GM12878 (cell line): ENCODE results near the gene STKLD1. TPM values are rescaled to one million over a fixed set of nuclear protein-coding genes. Genes with fewer than 3 reads are reported as not detected.

Source experiments
- ATAC-seq: fragments of 200-7000 bp; cut with Tn5 transposase; 3 replicates; pipeline ENCODE4 v1.9.1; 2020; ENCODE audit warnings: mild to moderate bottlenecking, moderate library complexity
- BruUV-seq: library from RNA; stranded (reverse); fragments of 400-500 nt; replicated peaks from 2 replicates; lab custom pipeline; 2021; lab: Mats Ljungman, UMichigan
- CTCF ChIA-PET: fragments of 300-600 bp; sonication (Branson Sonifier 250); formaldehyde crosslinking; extraction: SDS; loops from one replicate; lab custom pipeline; 2021; ENCODE audit warnings: inconsistent platforms; lab: Yijun Ruan, JAX
- POLR2A ChIA-PET: fragments of 350-600 bp; formaldehyde crosslinking; extraction: SDS; loops from one replicate; lab custom pipeline; 2021; ENCODE audit warnings: inconsistent platforms; lab: Charles Lee
- RAD21 ChIA-PET: fragments of 300-600 bp; sonication (Branson Sonifier 250); formaldehyde crosslinking; loops from one replicate; lab custom pipeline; 2023; ENCODE audit warnings: antibody characterized with exemption; ENCODE audit not compliant: unreplicated experiment; lab: Charles Lee
- SMC1A ChIA-PET: fragments of 300-600 bp; sonication (Branson Sonifier 250); formaldehyde crosslinking; loops from one replicate; lab custom pipeline; 2023; ENCODE audit not compliant: unreplicated experiment, uncharacterized antibody; lab: Charles Lee
- DNase-seq: peaks from one replicate; pipeline ENCODE4 v3.0.0-alpha.2; 2011; ENCODE audit warnings: low read depth, low spot score
- FAIRE-seq: peaks from 3 replicates; lab custom pipeline; 2011; peaks lifted over from hg19 to GRCh38; lab: Jason Lieb, UNC
- H2AFZ ChIP-seq: 2 replicates; pipeline ENCODE4 v1.6.0; 2011; ENCODE audit warnings: low read depth, low read length, control low read depth; ENCODE audit not compliant: control insufficient read depth
- H3K27ac ChIP-seq: 2 replicates; pipeline ENCODE4 v1.5.1; 2011; ENCODE audit warnings: control low read depth; ENCODE audit not compliant: control insufficient read depth, insufficient read depth
- H3K27me3 ChIP-seq, 2 experiments: replicated peaks in 1 of 2; 2 replicates each; pipeline versions ENCODE4 v1.6.0 to v1.6.1; 2011; ENCODE audit warnings: low read length in 1 of 2; ENCODE audit not compliant: control insufficient read depth in 2 of 2, insufficient read depth in 2 of 2
- H3K36me3 ChIP-seq, 2 experiments: 2 replicates each; pipeline ENCODE4 v1.5.1; 2011; ENCODE audit warnings: low read length in 1 of 2; ENCODE audit not compliant: control insufficient read depth in 2 of 2, insufficient read depth in 2 of 2
- H3K4me1 ChIP-seq: 2 replicates; pipeline ENCODE4 v1.6.1; 2011; ENCODE audit warnings: mild to moderate bottlenecking, low read length, moderate library complexity, mixed read lengths; ENCODE audit not compliant: control insufficient read depth, insufficient read depth
- H3K4me2 ChIP-seq: 2 replicates; pipeline ENCODE4 v1.6.0; 2011; ENCODE audit warnings: control low read depth; ENCODE audit not compliant: control insufficient read depth, insufficient read depth
- H3K4me3 ChIP-seq: fragments of 200-600 bp; sonication (generic); 2 replicates; pipeline ENCODE4 v1.5.1; 2016
- H3K79me2 ChIP-seq: 2 replicates; pipeline ENCODE4 v1.6.0; 2011; ENCODE audit warnings: low read length; ENCODE audit not compliant: control insufficient read depth, insufficient read depth
- H3K9ac ChIP-seq: 2 replicates; pipeline ENCODE4 v1.8.0; 2011; ENCODE audit warnings: low read length, control low read depth, mixed read lengths; ENCODE audit not compliant: control insufficient read depth, insufficient read depth
- H3K9me3 ChIP-seq: replicated peaks from 3 replicates; pipeline ENCODE4 v1.5.1; 2011; ENCODE audit warnings: mild to moderate bottlenecking, low read length; ENCODE audit not compliant: control insufficient read depth, insufficient read depth
- H4K20me1 ChIP-seq: 2 replicates; pipeline ENCODE4 v1.6.0; 2011; ENCODE audit not compliant: control insufficient read depth, insufficient read depth
- ASH2L ChIP-seq: fragments of 300-600, 200-600 bp; sonication (generic); IDR thresholded peaks from 2 replicates; pipeline ENCODE4 v1.6.1; 2017; ENCODE audit warnings: low read depth, mild to moderate bottlenecking, borderline replicate concordance
- BACH1 ChIP-seq: fragments of 450-650 bp; IDR thresholded peaks from 2 replicates; pipeline ENCODE4 v1.6.1; 2017; ENCODE audit warnings: mild to moderate bottlenecking, borderline replicate concordance
- CBX3 ChIP-seq: fragments of 200-600 bp; sonication (generic); IDR thresholded peaks from 2 replicates; pipeline ENCODE4 v1.6.1; 2016; ENCODE audit warnings: low read depth, borderline replicate concordance
- CREM ChIP-seq: IDR thresholded peaks from 2 replicates; pipeline ENCODE4 v1.6.1; 2014; ENCODE audit warnings: antibody characterized with exemption, low read depth
- DPF2 ChIP-seq: fragments of 450-650 bp; IDR thresholded peaks from 2 replicates; pipeline ENCODE4 v1.6.1; 2017; ENCODE audit warnings: mild to moderate bottlenecking
- EZH2 ChIP-seq: IDR thresholded peaks from 2 replicates; pipeline ENCODE4 v1.6.1; 2012; ENCODE audit warnings: low read depth, mild to moderate bottlenecking, control low read depth, inconsistent platforms, low read length, borderline replicate concordance; ENCODE audit not compliant: control insufficient read depth
- KDM1A ChIP-seq: fragments of 200-600 bp; sonication (generic); IDR thresholded peaks from 2 replicates; pipeline ENCODE4 v1.6.1; 2016; ENCODE audit warnings: borderline replicate concordance
- NFIC ChIP-seq: IDR thresholded peaks from 2 replicates; pipeline ENCODE4 v1.6.1; 2012; ENCODE audit warnings: low read depth, mild to moderate bottlenecking, inconsistent platforms, low read length, moderate library complexity
- STAT3 ChIP-seq: IDR thresholded peaks from 2 replicates; pipeline ENCODE4 v1.6.1; 2011; ENCODE audit warnings: low read depth, low read length, improper control_type of control experiment
- TAF1 ChIP-seq: IDR thresholded peaks from 2 replicates; pipeline ENCODE4 v1.6.1; 2011; ENCODE audit warnings: mild to moderate bottlenecking, low read depth, low read length, borderline replicate concordance
- YY1 ChIP-seq: IDR thresholded peaks from 2 replicates; pipeline ENCODE4 v1.6.1; 2011; ENCODE audit warnings: low read depth, mild to moderate bottlenecking, low read length
- WGBS: methylation state at CpG from one replicate; pipeline ENCODE4 v1.1.6; 2016; ENCODE audit warnings: low lambda C conversion rate; ENCODE audit not compliant: insufficient replicate concordance, insufficient coverage; ENCODE audit errors: missing lambda C conversion rate; 5-methylcytosine and 5-hydroxymethylcytosine counted together
- in situ Hi-C: fragments of 300-500 bp; cut with MboI; formaldehyde crosslinking; loops from 9 replicates; pipeline ENCODE4 v1.14.3; 2018; ENCODE audit warnings: mixed read lengths
- intact Hi-C: fragments of 100-400 bp; cut with micrococcal nuclease; formaldehyde crosslinking; loops from one replicate; pipeline ENCODE4 v1.14.2; 2022; ENCODE audit not compliant: unreplicated experiment
- polyA plus RNA-seq, 11 experiments: library from polyadenylated mRNA; depleted of rRNA in 4 of 11; unstranded in 6 of 11; stranded (reverse) in 5 of 11; fragments of >200 nt; fragmentation: Nextera tagmentation in 4 of 11; fragmentation: Illumina TruSeq in 1 of 11; extraction: Ambion mirVana in 4 of 11; extraction: Trizol in 1 of 11; gene quantifications; 1 replicate in 1 of 11; 2 replicates in 10 of 11; pipeline versions ENCODE4 v1.2.1 to v1.2.3, GENCODE V29; 2011 to 2016; ENCODE audit warnings: inconsistent platforms in 2 of 11, missing spikeins in 2 of 11, low read depth in 1 of 11
- total RNA-seq, 4 experiments: library from RNA; depleted of rRNA in 3 of 4; stranded (reverse); fragments of >200 nt in 3 of 4; fragmentation: Illumina TruSeq in 1 of 4; extraction: Trizol in 1 of 4; gene quantifications; 2 replicates each; pipeline versions ENCODE4 v1.2.1 to v1.2.3, GENCODE V29; 2013 to 2021
- TF ChIP-seq, protein P1 (sequence below): IDR thresholded peaks from 2 replicates; pipeline ENCODE4 v1.6.1; 2012; ENCODE audit warnings: low read depth, low read length, improper control_type of control experiment

STKLD1 gene
- total and polyA plus RNA-seq, 10 of the 15 experiments (the other 5 are each of a cell fraction or from before 2014, with no cell fraction given): 0.07 to 0.40 (median 0.29) TPM; not detected in 4

DNA sequence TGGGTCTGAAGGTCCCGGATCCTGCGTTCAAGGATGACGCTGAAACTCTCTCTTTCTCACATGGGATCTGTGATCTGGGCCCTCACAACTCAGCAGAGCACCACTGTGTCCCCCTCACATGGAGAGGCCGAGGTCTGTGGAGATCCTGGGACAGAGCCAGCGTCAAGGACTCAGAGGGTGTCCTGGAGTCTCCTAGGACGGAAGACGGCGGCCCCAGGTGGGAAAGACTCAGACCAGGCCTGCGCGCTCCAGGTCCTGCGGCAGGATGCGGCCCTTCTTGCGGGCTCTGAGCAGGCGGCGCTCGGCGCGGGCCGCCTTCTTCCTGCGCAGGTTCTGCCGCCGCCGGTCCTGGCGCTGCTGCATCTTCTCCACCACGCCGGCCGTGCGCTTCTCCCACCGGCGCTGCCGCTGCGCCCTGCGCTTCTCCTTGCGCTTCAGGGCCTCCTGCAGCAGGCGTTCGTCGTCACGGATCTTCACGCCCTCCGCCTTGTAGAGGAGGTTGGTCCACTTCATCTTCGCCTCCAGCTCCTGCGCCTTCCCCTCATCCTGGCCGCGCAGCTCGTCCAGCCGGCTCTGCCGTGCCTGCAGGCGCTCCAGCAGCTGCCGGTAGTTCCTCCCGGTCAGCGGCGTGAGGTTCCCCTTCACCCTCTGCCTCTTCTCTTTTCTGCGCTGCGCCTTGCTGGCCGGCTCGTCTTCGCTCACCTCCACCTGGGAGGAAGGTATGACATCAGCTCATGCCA lies 44.4 kb upstream of the STKLD1 start:
- no peak for FAIRE-seq
- H2AFZ ChIP-seq: no peak overlapping the region
- no peak overlapping the region for H3K27ac ChIP-seq
- ChIA-PET CTCF (interaction anchor here (1.7 to 2.5 kb wide), 3 partner anchors 144 to 310 kb away, joined by 4 to 29 read pairs (median 11); no protein-coding TSS in a partner anchor), POLR2A (interaction anchor here (0.7 kb wide), 1 partner anchor 20 kb away, joined by 3 read pairs; no protein-coding TSS in a partner anchor)
- no peak overlapping the region for H3K4me3 ChIP-seq
- H3K4me1 ChIP-seq: no peaks in the 10 kb centered on the region; the same call in 1 of the 2 replicates
- no peak overlapping the region for H3K9ac ChIP-seq
- H4K20me1 ChIP-seq: no peaks in the 10 kb centered on the region
- in situ Hi-C loops: no loop called here
- TF ChIP-seq, protein P1, sequence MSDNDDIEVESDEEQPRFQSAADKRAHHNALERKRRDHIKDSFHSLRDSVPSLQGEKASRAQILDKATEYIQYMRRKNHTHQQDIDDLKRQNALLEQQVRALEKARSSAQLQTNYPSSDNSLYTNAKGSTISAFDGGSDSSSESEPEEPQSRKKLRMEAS: no peak
- TF ChIP-seq BACH1: no peak
- TF ChIP-seq YY1: no peak
- TF ChIP-seq ASH2L: no peak
- TF ChIP-seq DPF2: no peak
- TF ChIP-seq STAT3: no peak
- no peak for TF ChIP-seq EZH2
- TF ChIP-seq KDM1A: no peak
- no peak for TF ChIP-seq NFIC
- TF ChIP-seq TAF1: no peak
- no peak for TF ChIP-seq CBX3
- TF ChIP-seq CREM: no peak
- TF ChIP-seq, all 136 proteins: peak for 0
- 98% methylated on average over 46 of the region's 57 CpGs for WGBS
- H3K4me2 ChIP-seq: no peak overlapping the region
- BruUV-seq: no TSS peak
- ATAC-seq (no peak), DNase-seq (no peak)
- H3K9me3 ChIP-seq: no peaks in the 10 kb centered on the region
- no peaks in the 10 kb centered on the region for H3K27me3 ChIP-seq
- ChIA-PET SMC1A (interaction anchor here (0.5 kb wide), 1 partner anchor 1601 kb away, joined by 3 read pairs; no protein-coding TSS in a partner anchor), RAD21 (no interaction called here)
- peaks cover 30% of the 10 kb centered on the region for H3K79me2 ChIP-seq
- peaks cover 14 to 24% of the 10 kb centered on the region in 2 experiments; a peak in 3 of 4 replicates for H3K36me3 ChIP-seq
- intact Hi-C loops: no loop called here
